Pulmonary artery endothelial cell (primary cell): ENCODE data around the gene TSNAX. TPM values are rescaled to one million over a fixed set of nuclear protein-coding genes. Genes with fewer than 3 reads are reported as not detected.

ENCODE experiments used
- DNase-seq: peaks from one replicate; pipeline ENCODE4 v3.0.0-alpha.2; 2011; ENCODE audit warnings: low read depth, low spot score
- total RNA-seq: library from RNA; depleted of rRNA; stranded (reverse); fragments of >200 nt; gene quantifications from 2 replicates; pipeline ENCODE4 v1.2.3, GENCODE V29; 2014

The TSNAX gene
- total RNA-seq, 1 donor from 2014 or later = 36.9 TPM

- no peak for DNase-seq
Observed at GRCh38 chr1:231600458-231600976, 72.0 kb downstream of the TSNAX start.

- no peak for DNase-seq
Observed at GRCh38 chr1:231601824-231602672, 73.6 kb downstream of the TSNAX start.

GRCh38 chr1:231602673-231602984 is 74.2 kb downstream of the TSNAX start:
- no peak for DNase-seq

- DNase-seq = peak; percentile 17
Observed at GRCh38 chr1:231603598-231604275, 75.3 kb downstream of the TSNAX start.

- DNase-seq = no peak
Observed at GRCh38 chr1:231604276-231604621, 75.8 kb downstream of the TSNAX start.

- no peak for DNase-seq
Observed at GRCh38 chr1:231605149-231606100, 77.0 kb downstream of the TSNAX start.

GRCh38 chr1:231606712-231607111 is 78.2 kb downstream of the TSNAX start:
- DNase-seq = no peak

GRCh38 chr1:231610388-231610787 is 81.9 kb downstream of the TSNAX start:
- DNase-seq = no peak

- DNase-seq = no peak
Observed at GRCh38 chr1:231611111-231611510, 82.6 kb downstream of the TSNAX start.

- DNase-seq = no peak
Observed at GRCh38 chr1:231611851-231612250, 83.4 kb downstream of the TSNAX start.

GRCh38 chr1:231612393-231613089 is 84.1 kb downstream of the TSNAX start:
- DNase-seq = no peak

- no peak for DNase-seq
Observed at GRCh38 chr1:231613419-231614349, 85.2 kb downstream of the TSNAX start.

Other genes with a start within 250 kb of the TSNAX start
- 21.2 and 28.9 TPM in 2 replicates for gene EXOC8, start 190.8 kb upstream of the TSNAX start, total RNA-seq
- gene SPRTN, start 190.4 kb upstream of the TSNAX start, total RNA-seq = 19.3 and 22.4 TPM in 2 replicates
- 72.6 and 73.7 TPM in 2 replicates for gene EGLN1, start 106.4 kb upstream of the TSNAX start, total RNA-seq
- 10.1 and 10.9 TPM in 2 replicates for gene DISC1, start 98.1 kb downstream of the TSNAX start, total RNA-seq